HG02884 (cell line): ENCODE results near the gene ATP7B.
"Not testable (repeated sequence)": the region's sequence is repeated elsewhere in the genome, so short reads cannot be mapped to it uniquely, and the experiment has no call there.

Experiments
- ATAC-seq: cut with Tn5 transposase; IDR thresholded peaks from one replicate; pipeline ENCODE4 v1.9.1; 2021; ENCODE audit warnings: mild to moderate bottlenecking, moderate library complexity; ENCODE audit not compliant: unreplicated experiment

ATP7B gene

DNA sequence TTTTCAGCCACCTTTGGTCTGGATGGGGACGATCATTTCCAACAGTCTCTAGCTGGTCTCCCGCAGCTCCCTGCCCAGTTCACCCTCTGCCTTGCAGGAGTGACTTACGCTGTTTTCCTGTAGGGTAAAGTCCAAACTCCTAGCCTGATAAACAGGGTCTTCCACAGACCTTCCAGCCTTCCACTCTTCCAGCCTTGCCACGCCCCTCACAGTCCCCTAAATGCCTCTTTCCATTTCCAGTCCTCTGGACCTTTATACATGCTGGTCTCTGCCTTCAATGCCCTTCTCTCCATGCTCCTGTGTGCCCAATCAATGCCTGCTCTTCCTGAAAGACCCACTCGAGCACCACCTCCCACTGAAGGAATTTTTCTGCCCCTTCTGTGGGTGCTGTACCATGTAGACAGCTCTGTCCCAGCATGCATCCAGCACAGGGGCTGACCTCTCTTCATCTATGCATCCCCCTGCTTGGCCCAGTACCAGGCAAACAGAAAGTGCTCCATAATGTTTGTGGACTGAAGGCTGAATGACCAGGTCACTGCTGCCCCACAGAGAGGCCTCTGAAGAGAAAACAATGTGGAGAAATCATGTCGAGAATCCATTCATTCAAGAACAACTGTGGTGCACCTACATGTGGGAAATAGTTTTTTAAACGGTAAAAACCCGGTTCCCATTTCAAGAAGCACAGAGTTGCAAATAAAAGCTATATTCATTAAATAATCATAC, 4.6 kb downstream of the ATP7B start:
- ATAC-seq, result no peak

DNA sequence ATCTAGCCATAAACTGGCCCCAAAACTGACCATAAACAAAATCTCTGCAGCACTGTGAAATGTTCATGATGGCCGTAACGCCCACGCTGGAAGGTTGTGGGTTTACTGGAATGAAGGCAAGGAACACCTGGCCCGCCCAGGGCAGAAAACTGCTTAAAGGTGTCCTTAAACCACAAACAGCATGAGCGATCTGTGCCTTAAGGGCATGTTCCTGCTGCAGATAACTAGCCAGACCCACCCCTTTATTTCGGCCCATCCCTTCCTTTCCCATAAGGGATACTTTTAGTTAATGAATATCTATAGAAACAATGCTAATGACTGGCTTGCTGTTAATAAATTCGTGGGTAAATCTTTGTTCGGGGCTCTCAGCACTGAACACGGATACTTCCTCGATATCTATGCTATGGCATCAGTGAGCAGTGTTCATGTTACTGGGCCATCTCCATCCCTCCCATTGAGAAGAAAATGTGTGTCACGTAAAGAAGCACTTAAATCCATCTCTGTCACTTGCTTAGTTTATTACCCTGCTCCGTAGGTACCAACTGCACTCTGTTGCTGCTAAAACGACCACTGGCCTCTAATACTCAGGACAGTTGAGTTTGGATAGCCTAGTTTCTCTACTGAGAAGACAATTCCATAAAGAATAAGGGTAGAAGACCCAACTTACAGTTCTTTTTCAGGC, 5.3 kb downstream of the ATP7B start:
- ATAC-seq, result no peak

DNA sequence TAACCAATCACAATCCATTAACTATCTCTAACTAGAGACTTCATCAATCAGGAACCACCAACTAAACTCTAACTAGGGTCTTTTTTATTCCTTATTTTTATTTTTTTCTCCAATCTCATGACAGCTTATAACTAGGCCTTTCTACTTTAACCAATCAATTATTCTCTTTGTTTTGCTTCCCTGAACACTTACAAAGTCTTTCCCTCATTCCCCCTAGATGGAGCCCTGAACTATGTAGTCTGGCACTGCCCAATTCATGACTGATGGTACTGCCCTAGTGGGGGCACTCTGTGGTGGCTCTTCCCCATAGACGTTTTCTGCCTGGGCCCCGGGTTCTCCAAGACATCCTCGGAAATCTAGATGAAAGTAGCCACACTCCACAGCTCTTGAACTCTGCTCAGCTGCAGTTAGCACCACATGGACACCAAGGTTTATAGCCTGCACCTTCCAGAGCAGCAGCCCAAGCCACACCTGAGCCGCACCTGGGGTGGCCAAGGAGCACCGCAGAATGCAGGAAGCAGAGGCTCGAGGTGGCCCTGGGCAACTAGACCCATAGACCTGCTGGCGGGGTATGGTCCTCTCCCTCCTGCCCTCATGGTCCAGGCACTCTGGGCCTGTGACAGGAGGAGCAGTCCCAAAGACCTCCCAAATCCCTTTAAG, 6.6 kb downstream of the ATP7B start:
- no peak for ATAC-seq

DNA sequence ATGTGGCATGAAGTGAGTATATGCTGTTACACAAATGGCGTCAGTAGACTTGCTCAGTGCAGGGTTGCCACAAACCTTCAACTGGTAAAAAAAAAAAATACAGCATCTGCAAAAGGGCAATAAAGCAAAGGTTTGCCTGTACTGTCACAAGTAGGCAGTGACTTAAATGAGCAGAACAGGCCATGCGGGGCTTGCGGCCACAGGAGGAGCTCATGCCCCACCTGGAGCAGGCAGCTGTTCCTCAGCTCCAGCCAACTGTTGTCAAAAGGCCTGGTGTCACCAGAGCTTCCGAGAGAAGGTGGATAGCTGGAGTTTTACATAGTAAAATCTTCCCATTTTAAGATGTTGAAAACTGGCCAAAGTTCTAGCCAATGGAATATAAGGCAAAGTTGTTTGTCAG, 7.7 kb downstream of the ATP7B start:
- ATAC-seq, result no peak

DNA sequence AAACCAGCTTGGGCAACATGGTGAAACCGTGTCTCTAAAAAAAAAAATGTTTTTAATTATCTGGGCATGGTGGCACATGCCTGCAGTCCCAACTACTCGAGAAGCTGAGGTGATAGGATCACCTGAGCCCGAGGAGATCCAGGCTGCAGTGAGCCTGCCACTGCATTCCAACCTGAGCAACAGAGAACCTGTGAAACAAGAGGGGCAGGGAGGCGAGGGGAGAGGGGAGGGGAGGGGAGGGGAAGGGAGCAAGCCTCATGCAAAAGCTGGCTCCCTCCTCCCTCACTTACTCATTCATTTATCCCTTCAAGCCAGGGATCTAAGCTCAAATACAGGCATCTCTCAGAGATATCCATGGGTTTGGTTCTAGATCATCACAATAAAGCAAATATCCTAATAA, 8.9 kb downstream of the ATP7B start:
- no peak for ATAC-seq

DNA sequence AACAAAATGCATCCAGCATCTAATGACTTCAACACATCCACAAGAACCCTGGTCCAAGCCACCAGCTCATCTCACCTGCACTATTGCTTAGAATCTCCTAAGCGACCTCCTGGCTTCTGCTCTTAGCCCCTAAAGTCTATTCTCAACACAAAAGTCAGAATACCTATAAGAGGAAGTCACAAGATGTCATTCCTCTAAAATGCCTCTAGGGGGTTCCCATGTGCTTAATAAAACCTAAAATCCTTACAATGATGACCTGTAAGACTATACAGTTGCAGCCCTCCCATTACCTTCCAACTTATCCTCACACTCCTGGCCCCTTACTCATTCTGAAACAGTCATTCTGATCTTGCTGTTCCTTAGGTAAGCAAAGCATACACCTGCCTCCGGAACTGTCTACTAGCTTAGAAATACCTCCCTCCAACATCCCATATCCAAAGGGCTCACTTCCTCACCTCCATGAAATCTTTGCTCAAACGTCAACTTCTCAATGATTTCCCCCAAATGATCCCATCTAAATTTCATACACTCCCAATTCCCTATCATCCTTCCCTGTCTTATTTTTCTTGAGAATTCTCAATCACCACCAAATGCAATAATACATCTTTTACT, 10.0 kb downstream of the ATP7B start:
- peak; percentile 90 for ATAC-seq

DNA sequence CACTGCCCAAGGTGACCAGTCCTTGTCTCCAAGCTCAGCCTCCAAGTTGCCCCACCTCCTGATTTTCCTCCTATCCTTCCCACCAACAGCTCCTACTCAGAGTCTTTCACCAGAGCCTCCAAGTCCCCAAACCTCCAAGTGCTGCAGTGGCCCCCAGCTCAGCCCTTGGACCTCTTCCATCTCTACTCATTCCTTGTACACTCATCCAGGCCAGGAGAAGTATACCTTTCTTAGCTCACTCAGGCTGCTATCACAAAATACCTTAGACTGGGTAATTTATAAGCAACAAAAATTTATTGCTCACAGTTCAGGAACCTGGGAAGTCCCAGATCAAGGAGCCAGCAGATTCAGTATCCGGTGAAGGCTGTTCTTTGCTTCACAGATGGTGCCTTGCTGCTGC, 11.3 kb downstream of the ATP7B start:
- ATAC-seq, result no peak

DNA sequence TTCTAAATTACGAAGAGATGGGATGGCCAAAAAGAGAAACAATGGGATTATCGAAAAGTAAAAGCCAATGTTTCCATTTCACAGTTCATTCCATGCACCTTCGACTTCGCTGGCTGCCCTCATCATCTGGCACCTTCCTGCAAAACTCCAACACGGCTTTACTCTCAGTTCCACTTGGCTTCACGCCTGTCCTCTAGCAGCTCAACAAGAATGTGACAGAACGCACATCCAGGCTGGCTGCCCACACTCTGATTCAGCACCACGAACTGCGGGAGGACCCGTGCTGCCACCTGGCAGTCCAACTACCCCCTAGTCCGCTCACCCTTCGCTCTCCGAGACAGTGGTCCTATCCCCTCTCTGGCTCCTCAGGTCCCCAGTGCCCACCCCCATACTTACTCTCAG, 11.7 kb downstream of the ATP7B start:
- ATAC-seq, result no peak

DNA sequence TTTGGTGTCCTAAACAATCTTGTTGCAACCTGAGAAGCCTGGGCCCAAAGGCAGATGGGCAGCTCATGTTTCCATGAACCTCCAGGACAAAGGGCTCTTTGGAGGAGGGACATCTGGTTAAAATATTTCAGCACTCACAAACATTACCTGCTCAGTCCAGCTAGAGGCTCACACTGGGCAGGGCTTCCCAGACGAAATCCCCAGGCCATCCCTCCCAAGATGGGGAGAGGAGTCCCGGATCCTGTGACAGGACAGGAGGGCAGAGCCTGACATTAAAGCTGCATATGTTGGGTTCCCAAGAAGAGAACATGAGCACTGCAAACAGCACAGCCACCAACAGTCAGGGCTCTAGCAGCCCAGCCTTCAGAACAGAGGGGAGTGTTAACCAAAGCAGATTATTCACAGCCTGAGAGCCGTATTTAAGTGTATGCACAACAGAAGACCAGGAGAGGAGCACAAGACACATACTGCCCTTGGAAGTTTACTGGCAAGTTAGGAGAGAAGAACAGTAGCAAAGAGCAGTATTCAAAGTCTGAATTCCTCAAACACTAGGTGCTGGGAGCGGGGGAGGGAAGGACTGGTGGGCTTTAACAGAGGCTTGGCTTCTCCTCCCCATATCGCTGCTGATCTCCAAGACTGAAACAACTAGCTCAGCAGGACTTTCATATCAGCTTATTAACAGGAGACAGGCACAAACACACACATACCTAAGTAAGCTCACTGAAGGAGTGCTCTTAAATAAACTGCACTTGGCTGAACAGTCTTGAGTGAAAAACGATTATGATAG, 12.3 kb downstream of the ATP7B start:
- ATAC-seq, result no peak

DNA sequence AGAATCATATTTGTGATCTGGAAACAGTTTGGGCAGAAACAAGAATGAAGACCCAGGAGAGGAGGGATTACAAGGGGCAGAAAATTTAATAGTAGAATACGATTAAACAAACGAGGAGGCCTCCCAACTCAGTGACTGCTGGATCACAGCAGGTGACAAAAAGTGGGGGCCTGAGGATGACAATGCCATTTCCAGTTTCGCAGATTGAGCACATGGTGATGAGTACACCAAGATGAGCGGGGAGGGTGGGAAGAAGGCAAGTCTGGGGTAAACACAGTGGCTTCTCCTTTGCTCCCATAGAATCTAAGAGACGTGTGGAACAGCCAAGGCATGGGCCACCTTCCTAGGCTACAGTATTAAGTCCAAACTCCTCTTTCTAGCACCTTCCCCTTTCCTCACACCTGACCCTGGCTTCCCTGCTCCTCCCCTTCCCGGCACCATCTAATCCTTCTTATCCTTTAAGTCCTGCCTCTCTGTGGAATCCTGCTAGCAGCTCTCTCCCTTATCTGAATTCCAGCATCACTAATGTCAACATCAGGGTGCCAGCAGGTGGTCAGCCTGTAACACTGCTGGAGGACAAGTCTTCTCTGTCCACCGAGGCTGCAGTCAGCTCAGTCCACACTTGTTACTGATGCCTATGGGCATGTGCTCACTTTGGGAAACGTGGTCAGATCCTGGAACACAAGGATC, 13.5 kb downstream of the ATP7B start:
- no peak for ATAC-seq

DNA sequence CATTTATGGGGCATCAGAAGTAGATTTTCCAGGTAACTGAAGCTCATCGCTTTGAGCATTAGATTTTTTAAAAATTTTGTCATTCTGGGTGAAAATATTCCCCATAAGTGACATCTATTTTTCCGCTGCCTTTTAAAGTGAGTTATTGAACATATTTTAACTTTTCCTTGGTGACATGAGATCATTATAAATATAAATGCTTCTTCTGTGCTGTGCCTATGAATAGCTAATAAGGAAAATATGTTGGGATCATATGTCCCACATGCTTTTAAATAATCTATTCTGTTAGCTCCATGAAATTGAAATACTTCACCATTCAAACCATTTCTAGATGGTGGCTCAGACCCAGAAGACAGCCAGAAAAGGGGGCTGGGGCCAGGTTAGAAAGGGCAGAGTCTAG, 14.1 kb downstream of the ATP7B start:
- ATAC-seq, result no peak

DNA sequence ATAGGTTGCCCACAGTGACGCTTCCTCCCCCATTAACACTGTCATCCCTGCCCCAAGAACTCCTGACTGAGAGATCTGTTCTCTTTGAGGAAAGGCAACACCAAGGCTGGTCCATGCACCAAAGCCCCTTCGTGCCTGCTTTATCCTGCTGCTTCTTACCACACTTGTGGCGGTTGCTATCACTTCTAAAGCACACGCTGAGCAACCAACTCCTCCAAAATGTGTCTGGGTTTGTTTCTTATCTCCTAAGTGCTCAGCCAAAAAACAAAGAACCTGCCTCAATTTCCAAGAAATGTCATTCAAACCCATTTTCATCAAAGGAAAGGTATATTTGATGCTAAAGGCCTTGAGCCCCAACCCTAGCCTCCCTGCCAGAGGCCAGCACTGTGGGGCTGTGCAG, 14.6 kb downstream of the ATP7B start:
- no peak for ATAC-seq

DNA sequence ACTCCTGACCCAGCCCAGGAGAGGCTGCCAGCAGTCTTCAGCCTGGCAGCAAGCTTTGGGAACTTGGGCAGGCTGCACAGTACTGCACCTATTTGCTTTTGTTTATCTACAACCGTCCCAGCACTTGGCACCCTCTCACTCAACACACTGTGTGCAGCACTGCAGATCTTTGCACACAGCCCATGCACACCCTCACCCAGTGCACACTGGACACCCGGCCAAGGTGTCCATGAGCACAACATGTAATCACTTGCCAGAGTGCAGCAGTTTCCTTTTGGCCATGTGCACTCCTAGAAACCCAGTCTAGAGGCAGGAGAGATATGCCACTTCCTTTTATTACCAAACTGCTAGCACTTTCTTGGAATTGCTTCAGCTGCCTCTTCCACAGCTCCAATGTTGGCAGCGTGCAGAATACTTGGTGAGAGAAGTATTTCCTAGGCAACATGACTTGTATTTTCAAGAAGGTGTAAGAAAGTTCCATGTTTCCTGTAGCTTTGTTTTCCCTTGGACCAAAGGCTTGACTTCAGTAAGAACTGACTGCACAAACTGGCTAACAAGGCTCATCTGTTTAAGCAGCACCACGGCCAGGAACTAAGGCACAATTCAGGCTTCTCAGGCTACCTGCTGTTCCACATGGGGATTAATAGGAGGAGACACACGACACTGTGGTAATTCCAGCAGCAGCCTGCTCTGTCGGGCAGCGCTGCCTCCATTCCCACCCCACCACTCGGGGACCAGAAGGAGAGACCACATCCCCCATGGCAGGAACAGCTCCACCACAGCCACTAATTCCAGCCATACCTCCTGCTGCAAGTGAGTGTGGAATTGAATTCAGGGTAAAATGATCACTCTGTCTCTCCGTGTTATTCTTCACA, 15.3 kb downstream of the ATP7B start:
- ATAC-seq, result no peak

DNA sequence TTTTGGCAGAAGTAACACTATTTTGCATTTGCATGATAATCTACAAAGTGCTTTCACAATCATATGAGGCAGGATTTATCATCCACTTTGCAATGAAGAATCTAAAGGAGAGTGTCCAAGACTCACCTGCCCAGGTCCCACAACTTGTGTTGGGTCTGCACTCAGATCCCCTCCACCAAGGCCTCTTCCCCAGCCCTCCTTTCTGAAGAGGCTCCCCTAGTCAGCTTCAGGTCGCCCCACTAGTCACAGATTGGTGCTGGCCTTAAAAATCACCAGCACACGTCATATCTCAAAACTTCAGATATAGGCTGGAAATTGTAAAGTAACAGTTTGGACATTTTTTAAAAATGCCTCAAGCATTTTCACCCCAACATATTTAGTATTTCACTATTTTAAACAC, 17.5 kb downstream of the ATP7B start:
- no peak for ATAC-seq

DNA sequence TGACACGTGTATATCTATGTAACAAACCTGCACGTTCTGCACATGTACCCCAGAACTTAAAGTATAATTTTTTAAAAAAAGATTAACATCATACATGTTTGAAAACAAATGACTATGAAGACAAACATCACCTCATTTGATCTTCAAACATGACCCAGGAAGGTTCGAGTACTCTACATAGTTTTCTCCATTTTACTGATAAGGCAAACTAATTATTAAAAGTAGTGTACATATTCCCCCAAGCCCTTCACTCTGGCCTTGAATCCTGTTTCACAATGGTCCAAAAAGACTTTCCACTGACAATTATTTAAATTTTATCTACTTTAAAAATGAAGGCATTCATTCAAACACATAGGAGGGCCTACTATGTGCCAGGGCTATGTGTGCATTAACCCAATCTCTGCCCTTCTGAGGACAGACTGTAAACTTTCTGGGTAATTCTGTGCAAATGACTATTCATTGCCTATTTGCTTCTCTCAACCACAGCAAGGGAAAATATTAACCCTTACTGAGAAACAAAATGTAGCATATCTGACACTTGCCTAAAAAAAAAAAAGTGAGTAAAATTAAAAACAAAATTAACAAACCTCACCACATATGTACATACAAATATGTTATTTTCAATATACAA, 22.1 kb downstream of the ATP7B start:
- ATAC-seq, result no peak

DNA sequence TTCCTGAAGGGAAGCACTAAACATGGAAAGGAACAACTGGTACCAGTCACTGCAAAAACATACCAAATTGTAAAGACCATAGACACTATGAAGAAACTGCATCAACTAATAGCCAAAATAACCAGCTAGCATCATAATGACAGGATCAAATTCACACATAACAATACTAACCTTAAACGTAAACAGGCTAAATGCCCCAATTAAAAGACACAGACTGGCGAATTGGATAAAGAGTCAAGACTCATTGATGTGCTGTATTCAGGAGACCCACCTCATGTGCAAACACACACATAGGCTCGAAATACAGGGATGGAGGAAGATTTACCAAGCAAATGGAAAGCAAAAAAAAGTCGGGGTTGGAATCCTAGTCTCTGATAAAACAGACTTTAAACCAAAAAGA, 26.3 kb downstream of the ATP7B start:
- ATAC-seq, result not testable (repeated sequence)

DNA sequence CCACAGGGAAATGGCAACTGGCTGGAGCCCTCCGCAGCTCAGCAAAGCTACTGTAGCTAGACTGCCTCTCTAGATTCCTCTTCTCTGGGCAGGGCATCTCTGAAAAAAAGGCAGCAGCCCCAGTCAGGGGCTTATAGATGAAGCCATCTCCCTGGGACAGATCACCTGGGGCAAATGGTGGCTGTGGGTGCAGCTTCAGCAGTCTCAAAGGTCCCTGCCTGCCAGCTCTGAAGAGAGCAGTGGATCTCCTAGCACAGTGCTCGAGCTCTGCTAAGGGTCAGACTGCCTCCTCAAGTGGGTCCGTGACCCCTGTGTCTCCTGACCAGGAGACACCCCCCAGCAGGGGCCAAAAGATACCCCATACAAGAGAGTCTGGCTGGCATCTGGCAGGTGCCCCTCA, 28.0 kb downstream of the ATP7B start:
- ATAC-seq, result not testable (repeated sequence)

DNA sequence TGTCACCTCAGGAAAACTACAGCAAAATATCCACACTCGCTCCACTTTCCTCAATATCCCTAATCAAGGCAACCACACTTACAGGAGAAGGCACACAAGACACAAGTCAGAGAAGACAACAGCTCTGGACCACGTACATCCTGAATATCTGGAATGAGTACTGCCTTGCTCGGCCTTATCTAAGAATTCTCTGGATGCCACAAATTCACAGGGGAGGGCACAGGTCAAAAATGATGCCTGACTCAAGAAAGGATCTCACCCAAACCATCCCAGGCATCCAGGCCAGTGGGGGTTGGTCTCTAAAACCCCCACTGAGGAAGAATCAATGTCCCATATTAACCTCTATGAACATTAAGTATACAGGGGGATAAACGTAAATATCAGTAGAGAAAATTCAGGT, 29.9 kb downstream of the ATP7B start:
- no peak for ATAC-seq

DNA sequence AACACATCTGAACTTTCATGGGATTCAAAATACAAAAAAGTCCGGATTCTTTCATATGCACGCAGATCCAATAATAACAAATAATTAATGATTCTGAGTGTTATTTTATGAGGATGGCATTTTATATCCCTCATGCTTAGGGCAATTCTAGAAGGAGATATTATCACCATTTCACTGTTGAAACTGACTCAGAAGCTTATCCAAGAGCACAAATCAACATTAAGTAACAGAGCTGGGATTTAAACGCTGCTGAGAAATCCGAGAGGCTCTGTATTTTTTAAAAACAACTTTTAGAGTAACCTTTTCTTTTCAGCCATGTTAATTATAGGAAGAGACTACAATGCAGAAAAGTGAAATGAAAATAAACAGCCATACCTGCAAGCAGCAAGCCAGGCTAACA, 30.3 kb downstream of the ATP7B start:
- ATAC-seq, result no peak
